ENCODE data around the gene JMJD8.

The JMJD8 gene

GRCh38 chr16:658679-659571 lies 25.2 kb downstream of the JMJD8 start:
- DNase-seq, result no peak

DNA sequence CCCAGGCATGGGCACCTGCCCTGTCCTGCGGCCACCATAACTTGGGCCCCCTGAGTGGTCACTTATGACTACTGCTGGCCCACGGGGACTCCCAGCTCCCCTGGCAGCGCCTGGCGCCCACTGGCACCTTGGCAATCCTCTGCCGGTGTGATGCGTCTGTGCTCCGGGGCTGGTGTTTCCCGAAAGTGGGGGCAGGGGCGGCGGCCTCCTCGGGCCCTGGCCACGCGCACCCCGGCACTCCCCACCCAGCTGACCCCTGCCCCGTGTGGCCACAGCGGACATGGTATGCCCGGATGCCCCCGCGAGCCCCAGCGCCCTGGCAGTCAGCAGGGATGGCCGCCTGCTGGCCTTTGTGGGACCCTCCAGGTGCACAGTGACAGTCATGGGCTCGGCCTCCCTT lies 26.6 kb downstream of the JMJD8 start:
- DNase-seq, result no peak

DNA sequence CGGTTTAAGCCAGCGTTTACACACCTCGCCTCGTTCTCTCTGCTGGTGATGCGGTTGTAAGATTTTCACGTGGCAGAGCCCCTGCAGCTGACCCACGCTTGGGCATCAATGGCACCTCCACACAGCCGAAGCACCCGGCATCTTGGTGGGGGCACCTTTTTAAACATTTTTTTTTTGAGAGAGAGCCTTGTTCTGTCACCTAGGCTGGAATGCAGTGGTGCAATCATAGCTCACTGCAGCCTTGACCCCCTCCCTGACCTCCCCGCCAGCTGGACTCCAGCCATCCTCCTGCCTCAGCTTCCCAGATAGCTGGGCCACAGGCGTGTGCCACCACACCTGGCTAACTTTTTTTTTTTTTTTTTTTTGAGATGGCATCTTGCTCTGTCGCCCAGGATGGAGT lies 30.1 kb downstream of the JMJD8 start:
- DNase-seq, result no peak

GRCh38 chr16:652454-653305 lies 31.5 kb downstream of the JMJD8 start:
- no peak for DNase-seq

DNA sequence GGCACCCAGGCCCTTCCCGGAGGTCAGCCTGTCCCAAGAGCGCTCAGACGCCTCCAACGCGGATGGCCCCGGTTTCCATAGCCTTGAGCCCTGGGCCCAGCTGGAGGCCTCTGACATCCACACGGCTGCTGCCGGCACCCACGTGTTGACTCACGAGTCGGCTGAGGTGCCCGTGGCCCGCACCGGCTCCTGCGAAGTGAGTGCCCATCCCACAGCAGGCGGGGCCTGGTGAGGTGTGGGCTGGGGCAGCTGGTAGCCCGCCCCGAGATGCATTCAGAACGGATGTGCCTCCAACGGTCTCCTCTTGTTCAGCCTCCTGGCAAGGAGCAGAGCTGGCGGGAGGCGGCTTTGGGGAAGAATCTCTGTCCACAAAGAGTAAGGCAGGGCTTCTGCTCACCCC lies 32.3 kb downstream of the JMJD8 start:
- no peak for DNase-seq

- DNase-seq, result no peak
These were observed 34.5 kb downstream of the JMJD8 start for GRCh38 chr16:649631-650030.

- peak in 1 of 2 experiments; percentile 53 for DNase-seq
These were observed 35.1 kb downstream of the JMJD8 start, which contains the start of gene WDR90 for GRCh38 chr16:648781-649589. TSS of gene WDR90 (plus strand) at chr16:649365. CDS start at chr16:649417, 52 bp downstream.

- DNase-seq, result no peak
These were observed 35.9 kb downstream of the JMJD8 start for GRCh38 chr16:648071-648780.

DNA sequence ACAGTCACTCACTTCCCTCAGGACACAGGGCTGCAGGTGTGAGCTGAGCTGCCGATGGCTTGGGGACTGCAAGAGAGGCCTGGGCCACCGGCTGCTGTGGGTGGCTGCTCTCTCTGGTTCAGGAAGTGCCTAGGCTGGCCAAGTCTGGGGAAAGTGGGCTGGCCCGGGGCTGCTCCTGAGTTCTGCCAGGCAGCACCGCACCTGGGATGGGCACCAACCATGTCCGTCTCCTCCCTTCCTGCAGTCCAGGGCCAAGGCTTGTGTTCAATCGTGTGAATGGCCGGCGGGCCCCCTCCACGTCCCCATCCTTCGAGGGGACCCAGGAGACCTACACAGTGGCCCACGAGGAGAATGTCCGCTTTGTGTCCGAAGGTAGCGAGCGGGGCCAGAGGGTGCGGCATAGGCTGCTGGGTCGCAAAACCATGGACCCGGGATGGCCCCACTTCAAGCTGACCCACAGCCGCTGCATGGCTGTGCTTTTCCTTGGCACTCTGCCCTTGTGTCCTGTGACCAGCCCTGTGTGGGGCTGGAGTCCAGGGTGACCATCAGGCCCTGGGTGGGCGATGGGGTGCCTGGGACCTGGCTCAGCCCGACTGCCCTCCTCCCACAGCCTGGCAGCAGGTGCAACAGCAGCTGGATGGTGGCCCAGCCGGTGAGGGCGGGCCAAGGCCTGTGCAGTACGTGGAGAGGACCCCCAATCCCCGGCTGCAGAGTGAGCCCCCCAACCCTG lies 36.8 kb downstream of the JMJD8 start:
- no peak for DNase-seq

DNA sequence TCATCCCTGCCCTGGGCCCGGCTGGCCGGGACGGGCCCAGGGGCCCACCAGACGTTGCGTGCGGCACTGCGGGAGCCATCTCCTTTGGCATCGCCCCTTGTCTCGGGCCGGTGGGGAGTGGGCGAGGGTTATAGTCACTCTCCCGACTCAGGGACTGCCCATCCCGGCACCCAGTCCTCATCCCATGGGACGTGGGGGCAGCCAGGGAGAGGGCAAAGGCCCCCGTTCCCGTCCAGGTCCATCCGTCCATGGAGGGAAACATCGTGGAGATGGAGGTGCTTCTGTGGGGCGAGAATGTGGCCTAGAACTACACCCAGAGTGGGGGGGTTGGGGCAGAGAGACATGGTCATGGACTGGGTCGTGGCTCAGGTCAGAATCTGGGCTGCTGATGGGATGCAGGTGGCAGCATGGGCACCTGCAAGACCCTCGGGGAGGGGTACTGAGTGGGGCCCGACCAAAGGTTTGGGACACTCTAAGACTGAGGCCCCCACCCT lies 37.4 kb downstream of the JMJD8 start:
- DNase-seq, result no peak

- DNase-seq, result no peak
These were observed 38.1 kb downstream of the JMJD8 start for GRCh38 chr16:645852-646678.

GRCh38 chr16:644556-644955 lies 39.6 kb downstream of the JMJD8 start:
- DNase-seq, result no peak

DNA sequence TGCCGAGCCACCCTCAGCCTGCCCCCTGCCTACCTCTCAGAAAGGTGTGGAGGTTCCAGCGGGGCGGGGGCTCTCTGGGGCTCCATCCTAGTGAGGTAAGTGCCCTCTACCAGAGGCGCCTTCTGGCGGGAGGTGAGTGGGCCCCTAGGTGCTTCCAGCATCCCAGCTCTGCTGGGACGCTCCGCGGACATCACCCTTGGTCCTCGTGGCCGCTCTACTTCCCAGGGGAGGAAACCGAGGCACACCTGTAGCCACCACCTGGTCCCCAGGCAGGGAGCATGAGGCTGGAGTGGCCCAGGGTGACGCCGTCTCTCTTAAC lies 41.1 kb downstream of the JMJD8 start:
- DNase-seq, result no peak

DNA sequence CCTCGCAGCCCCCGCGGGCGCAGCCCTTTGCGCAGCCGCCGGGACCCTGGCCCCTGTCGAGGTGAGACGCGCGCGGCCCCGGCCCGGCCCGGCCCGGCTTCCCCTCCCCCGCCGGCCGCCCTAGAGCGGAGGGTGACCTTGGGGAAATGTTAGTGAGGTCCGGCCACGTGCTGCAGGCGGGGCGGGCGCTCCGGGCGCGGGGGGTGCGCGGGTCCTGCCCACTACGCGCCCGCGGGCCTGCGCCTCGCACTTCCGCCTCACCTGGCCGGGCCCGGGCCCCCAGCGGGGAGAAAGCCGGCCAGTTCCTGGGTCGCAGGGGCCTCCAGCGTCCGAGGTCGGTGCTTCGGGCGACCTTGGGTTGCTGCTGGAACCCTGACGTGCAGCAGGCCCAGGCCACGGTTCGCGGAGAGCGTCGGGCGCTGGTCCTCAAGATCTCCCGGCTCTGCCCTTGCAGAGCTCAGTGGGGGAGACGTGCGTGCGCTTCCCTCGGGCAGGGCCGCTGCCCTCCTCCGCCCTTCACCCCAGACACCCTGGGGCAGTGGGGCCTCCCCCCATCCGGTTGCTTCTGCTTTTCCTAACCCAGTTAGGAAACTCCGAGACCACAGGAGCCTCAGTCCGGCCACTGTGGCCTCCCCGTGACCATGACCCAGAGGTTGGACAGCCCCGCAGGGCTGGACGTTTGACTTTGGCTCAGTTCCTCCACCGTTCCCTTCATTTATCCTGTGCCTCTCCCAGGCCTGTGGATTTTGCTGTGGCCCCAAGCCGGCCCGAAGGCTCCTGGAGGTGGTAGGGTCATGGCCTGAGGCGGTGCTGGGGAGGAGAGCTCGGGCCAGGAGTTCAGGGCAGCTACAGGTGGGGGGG lies 41.7 kb downstream of the JMJD8 start:
- no peak for DNase-seq

DNA sequence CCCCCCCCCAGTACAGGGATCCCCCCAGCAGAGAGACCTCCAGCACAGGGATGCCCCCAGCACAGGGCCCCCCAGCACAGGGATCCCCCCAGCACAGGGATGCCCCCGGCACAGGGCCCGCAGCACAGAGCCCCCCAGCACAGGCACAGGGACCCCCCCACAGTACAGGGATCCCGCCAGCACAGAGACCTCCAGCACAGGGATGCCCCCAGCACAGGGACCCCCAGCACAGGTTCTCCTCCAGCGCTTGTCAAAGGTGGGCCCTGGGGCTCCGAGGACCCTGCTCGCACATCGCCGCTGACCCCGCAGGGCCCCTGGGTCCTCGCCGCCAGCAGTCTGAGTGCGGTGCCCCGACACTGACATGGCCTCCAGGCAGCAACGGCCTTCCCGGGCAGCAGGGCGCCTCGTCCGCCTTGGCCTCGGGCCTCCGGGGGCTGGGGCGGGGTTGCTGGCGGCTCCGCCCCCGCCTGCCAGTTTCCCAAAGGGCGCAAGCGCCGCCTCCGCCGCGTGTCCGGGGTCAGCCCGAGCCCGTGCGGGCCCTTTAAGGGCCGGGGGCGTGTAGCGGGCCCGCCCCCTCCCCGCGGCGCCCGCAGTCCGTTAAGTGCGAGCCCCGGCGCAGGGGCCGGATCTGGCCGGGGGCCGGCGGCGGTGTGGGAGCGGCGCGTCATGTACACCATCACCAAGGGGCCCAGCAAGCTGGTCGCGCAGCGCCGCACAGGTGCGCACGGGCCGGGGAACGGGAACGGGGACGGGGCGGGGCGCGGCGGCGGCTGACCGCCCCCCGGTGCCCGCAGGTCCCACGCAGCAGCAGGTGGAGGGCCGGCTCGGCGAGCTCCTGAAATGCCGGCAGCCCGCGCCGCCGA lies 42.6 kb downstream of the JMJD8 start, which contains the start of gene MCRIP2:
TSS of gene MCRIP2 (plus strand) at position 503 of the 863 bp plus-strand sequence. CDS start at position 667, 164 bp downstream.
- no peak for DNase-seq

DNA sequence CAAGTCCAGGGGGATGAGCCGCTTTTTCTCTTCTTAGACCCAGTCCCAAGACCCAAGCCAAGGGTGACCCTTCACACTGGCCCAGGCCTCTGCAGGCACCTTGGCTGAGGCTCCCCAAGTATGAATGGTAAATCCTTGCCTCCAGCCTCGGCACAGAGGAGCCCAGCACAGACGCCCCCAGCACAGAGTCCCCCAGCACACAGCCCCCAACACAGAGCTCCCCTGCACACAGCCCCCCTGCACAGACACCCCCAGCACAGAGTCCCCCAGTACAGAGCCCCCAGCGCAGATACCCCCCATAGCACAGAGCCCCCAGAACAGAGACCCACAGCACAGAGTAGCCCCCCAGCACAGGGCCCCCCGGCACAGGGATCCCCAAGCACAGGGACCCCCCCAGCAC lies 43.5 kb downstream of the JMJD8 start:
- DNase-seq, result no peak

DNA sequence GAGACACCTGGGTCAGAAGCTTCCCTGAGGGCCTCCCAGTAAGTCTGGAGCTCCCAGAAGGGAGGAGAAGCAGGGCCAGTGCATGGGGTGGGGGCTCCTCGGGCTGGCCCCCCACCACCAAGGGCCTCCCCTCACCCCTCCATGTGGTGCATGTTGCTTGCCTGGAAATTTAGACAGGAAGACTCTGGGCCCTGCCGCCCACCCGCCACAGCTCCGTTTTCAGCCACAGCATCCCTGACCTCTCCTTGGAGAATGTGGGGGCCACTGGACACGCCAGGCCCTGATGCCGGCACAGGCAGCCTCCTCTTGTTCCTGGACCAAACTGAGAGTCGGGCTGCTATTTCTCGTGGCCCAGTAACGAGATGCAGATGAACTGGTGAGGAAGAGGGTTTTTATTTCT lies 45.3 kb downstream of the JMJD8 start:
- no peak for DNase-seq

- DNase-seq, result no peak
These were observed 46.0 kb downstream of the JMJD8 start for GRCh38 chr16:638034-638543.

Data from cerebellar nuclear complex (tissue), 1 donor.